Left ventricle myocardium inferior (tissue), 1 donor: Measurements from ENCODE around the gene CDKN1C. TPM values are rescaled to one million over a fixed set of nuclear protein-coding genes. Genes with fewer than 3 reads are reported as not detected.

Experiments used
- DNase-seq: peaks from one replicate; pipeline ENCODE4 v3.0.0-alpha.2; 2020
- H3K27ac ChIP-seq: fragments of 200-600 bp; replicated peaks from 2 replicates; pipeline ENCODE4 v1.8.0; 2021
- H3K27me3 ChIP-seq: fragments of 200-600 bp; 2 replicates; pipeline ENCODE4 v1.8.0; 2021; ENCODE audit warnings: low read depth
- H3K36me3 ChIP-seq: fragments of 200-600 bp; 2 replicates; pipeline ENCODE4 v1.8.0; 2021
- H3K4me1 ChIP-seq: fragments of 200-600 bp; 2 replicates; pipeline ENCODE4 v1.8.0; 2021
- H3K4me3 ChIP-seq: fragments of 200-600 bp; 2 replicates; pipeline ENCODE4 v1.8.0; 2021; ENCODE audit warnings: mild to moderate bottlenecking, moderate library complexity
- H3K9me3 ChIP-seq: fragments of 200-600 bp; replicated peaks from 2 replicates; pipeline ENCODE4 v1.8.0; 2021
- CTCF ChIP-seq: fragments of 200-600 bp; IDR thresholded peaks from 2 replicates; pipeline ENCODE4 v1.8.0; 2021; ENCODE audit warnings: antibody characterized with exemption, mild to moderate bottlenecking, borderline replicate concordance
- intact Hi-C: fragments of 100-400 bp; cut with micrococcal nuclease; formaldehyde crosslinking; loops from one replicate; pipeline ENCODE4 v1.11.0; 2022
- total RNA-seq: library from RNA; stranded (reverse); fragmentation: NEBNext Ultra II Directional; extraction: Animal tissue kit (Norgen Biotek cat#: 25700); gene quantifications from one replicate; pipeline ENCODE4 v1.2.1, GENCODE V29; 2021
- donor health status: DM: no; HTN: yes; CAD: no; lungs with severe emphysema.

CDKN1C gene
- total RNA-seq, 1 donor from 2014 or later: 33.0 TPM

DNA sequence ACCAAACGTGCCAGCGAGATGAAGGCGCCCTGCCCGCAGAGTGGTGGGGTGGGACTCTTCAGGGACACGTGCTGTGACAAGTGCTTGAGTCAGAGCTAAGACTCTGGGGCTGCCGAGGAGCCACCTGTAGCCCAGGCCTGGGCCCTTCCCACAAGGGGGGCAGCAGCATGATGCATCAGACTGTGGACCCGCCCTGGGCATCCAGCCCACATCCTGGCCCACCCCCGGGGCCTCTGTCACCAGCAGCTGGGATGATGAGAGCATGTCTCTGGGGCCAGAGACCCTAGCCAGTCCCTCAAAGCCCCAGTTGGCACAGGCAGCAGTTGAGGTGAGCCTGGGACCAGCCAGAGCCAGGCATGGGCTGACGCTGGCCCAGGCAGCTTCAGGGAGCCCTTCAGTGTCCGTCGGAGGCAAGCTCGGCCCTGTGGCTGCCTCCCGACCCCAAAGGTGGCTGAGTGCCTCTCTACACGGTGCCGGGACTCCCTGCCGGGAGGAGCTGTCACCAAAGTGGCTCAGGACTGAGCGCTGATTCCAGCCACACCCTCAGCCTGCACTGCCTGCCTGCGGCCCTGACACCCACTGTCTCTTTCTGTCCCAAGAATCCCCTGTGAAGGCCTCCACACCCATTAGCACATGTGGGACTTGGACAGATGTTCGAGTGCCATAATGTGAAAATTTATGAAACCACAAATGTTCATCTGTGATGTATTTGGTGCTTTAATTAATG, 41.3 kb downstream of the CDKN1C start:
- Histone ChIP-seq H3K36me3 (no peaks in the 10 kb centered on the region), H3K27ac (no peak overlapping the region), H3K27me3 (no peaks in the 10 kb centered on the region), H3K4me1 (peaks cover 5% of the 10 kb centered on the region), H3K9me3 (no peaks in the 10 kb centered on the region), H3K4me3 (no peak overlapping the region)
- DNase-seq: no peak
- intact Hi-C loops: no loop called here
- TF ChIP-seq CTCF: no peak

- TF ChIP-seq CTCF: no peak
Observed at GRCh38 chr11:2843551-2843950, 42.0 kb downstream of the CDKN1C start.

GRCh38 chr11:2842876-2843275, 42.7 kb downstream of the CDKN1C start:
- Histone ChIP-seq H3K36me3 (no peaks in the 10 kb centered on the region), H3K4me1 (peaks cover 16% of the 10 kb centered on the region), H3K27me3 (no peaks in the 10 kb centered on the region), H3K9me3 (no peaks in the 10 kb centered on the region), H3K27ac (no peak overlapping the region), H3K4me3 (no peak overlapping the region)
- no peak for TF ChIP-seq CTCF
- DNase-seq: no peak
- intact Hi-C loops: no loop called here

More at GRCh38 chr11:2843551-2843950, 42.0 kb downstream of the CDKN1C start:
- no peaks in the 10 kb centered on the region for H3K27me3 ChIP-seq
- no peak for DNase-seq
- no peaks in the 10 kb centered on the region for H3K9me3 ChIP-seq
- no peak overlapping the region for H3K27ac ChIP-seq
- no peaks in the 10 kb centered on the region for H3K36me3 ChIP-seq
- H3K4me1 ChIP-seq: peaks cover 12% of the 10 kb centered on the region
- H3K4me3 ChIP-seq: no peak overlapping the region
- intact Hi-C loops: no loop called here

GRCh38 chr11:2841411-2842190, 44.0 kb downstream of the CDKN1C start:
- Histone ChIP-seq H3K27ac (no peak overlapping the region), H3K4me1 (peaks cover 29% of the 10 kb centered on the region), H3K4me3 (no peak overlapping the region), H3K9me3 (no peaks in the 10 kb centered on the region), H3K36me3 (no peaks in the 10 kb centered on the region), H3K27me3 (no peaks in the 10 kb centered on the region)
- intact Hi-C loops: no loop called here
- no peak for DNase-seq
- no peak for TF ChIP-seq CTCF

DNA sequence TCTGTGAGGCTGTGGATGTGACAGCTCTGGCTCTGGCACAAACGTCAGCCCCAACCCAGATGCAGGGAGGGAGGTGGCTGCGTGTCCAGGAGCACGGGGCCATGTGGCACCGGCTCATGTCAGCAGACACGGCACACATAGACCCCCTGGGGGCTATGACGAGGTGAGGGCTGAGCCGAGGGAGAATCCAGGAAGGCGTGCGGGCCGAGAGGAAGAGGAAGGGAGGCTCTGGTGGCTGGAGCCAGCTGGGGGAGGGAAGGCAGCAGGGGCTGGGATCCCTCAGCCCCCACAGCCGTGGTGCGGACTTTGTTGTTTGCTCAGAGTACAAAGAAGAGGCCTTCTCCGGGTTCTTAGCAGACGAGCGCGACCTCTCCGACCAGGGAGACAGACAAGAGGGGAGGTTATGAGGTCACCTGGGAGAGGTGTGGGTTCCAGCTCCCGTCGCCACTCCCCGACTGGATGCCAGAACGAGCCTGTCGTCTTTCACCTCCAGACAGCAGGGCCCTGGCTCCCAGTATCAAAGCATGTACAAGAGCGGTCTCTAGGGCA, 46.1 kb downstream of the CDKN1C start:
- Histone ChIP-seq H3K36me3 (no peaks in the 10 kb centered on the region), H3K27me3 (no peaks in the 10 kb centered on the region), H3K4me1 (peaks cover 41% of the 10 kb centered on the region), H3K4me3 (no peak overlapping the region), H3K27ac (peak overlapping the region; percentile 78), H3K9me3 (no peaks in the 10 kb centered on the region)
- DNase-seq: peak; percentile 36
- intact Hi-C loops: no loop called here
- TF ChIP-seq CTCF: no peak
